Nephron (organoid): ENCODE measurements around the gene ZBTB18.
A peak's percentile ranks its signal among the peaks of the same experiment; 100 is the strongest.

ENCODE experiments used
- H3K27ac Mint-ChIP-seq, 3 experiments: 2 replicates each; pipeline ENCODE4 v1.8.0; 2020; ENCODE audit warnings: mixed read lengths in 3 of 3, mild to moderate bottlenecking in 2 of 3, moderate library complexity in 1 of 3
- H3K27me3 Mint-ChIP-seq: 2 replicates; pipeline ENCODE4 v1.8.0; 2021; ENCODE audit warnings: low read depth, mild to moderate bottlenecking, moderate library complexity, mixed read lengths
- H3K36me3 Mint-ChIP-seq: 2 replicates; pipeline ENCODE4 v1.8.0; 2020; ENCODE audit warnings: low read depth, mixed read lengths
- H3K4me1 Mint-ChIP-seq: 2 replicates; pipeline ENCODE4 v1.8.0; 2020; ENCODE audit warnings: mixed read lengths
- H3K4me3 Mint-ChIP-seq, 3 experiments: 2 replicates each; pipeline ENCODE4 v1.8.0; 2020; ENCODE audit warnings: mild to moderate bottlenecking in 3 of 3, mixed read lengths in 3 of 3, moderate library complexity in 2 of 3
- H3K9me3 Mint-ChIP-seq: 2 replicates; pipeline ENCODE4 v1.8.0; 2020; ENCODE audit warnings: mixed read lengths
- TF ChIP-seq, protein P1 (sequence below), 3 experiments: fragments of 200-600 bp; sonication (generic); IDR thresholded peaks; one replicate each; pipeline ENCODE4 v1.5.0; 2021; ENCODE audit warnings: antibody characterized with exemption in 3 of 3; ENCODE audit not compliant: unreplicated experiment in 3 of 3

ZBTB18 gene

DNA sequence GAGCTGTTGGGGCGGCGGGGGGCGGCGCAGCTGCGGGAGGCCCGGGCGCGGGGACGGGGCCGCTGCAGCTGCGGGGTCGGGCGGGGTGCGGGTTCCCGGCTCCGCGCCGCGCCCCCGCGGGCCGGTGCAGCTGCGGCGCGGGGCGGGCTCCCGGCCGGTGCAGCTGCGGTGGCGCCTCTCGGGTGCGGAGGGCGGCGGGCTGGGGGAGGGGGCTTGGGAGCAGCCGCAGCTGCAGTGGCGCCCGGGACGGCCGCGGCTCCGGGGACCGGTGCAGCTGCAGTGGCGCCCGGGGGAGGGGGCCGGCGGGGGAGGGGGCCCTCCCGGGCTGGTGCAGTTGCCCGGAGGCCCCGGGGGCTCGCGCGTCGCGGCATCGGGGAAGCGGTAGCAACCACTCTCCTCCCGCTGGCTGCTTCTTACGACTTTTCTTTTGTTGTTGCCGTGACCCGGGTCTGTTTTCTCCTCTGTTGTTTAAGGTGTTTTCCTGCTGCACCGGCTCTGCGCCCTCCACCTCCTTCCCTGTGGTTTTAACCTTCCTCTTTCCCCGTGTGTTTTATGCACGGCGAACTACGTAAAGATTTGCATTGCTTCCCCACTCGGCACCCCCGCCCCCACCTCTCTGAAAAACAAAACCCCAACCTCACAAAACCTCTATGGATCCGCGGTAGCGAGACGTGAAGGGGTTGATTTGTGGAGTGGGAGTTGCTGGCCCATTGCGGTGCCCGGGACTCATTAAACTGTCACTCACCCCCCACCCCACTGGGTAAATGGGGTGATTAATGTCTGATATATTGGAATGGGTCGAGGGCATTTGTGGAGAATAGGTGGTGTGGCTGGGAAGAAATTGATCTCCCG is 1.7 kb upstream of the ZBTB18 start:
- H3K4me3 Mint-ChIP-seq, result no peak overlapping the region
- no peaks in the 10 kb centered on the region for H3K36me3 Mint-ChIP-seq
- H3K27me3 Mint-ChIP-seq, result peaks cover 13% of the 10 kb centered on the region
- TF ChIP-seq, protein P1, sequence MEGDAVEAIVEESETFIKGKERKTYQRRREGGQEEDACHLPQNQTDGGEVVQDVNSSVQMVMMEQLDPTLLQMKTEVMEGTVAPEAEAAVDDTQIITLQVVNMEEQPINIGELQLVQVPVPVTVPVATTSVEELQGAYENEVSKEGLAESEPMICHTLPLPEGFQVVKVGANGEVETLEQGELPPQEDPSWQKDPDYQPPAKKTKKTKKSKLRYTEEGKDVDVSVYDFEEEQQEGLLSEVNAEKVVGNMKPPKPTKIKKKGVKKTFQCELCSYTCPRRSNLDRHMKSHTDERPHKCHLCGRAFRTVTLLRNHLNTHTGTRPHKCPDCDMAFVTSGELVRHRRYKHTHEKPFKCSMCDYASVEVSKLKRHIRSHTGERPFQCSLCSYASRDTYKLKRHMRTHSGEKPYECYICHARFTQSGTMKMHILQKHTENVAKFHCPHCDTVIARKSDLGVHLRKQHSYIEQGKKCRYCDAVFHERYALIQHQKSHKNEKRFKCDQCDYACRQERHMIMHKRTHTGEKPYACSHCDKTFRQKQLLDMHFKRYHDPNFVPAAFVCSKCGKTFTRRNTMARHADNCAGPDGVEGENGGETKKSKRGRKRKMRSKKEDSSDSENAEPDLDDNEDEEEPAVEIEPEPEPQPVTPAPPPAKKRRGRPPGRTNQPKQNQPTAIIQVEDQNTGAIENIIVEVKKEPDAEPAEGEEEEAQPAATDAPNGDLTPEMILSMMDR (IDR thresholded peaks at IDR 0.05; ENCODE audit: unreplicated experiment in 3 of 3), result no peak
- peaks cover 27% of the 10 kb centered on the region for H3K4me1 Mint-ChIP-seq
- H3K9me3 Mint-ChIP-seq, result no peaks in the 10 kb centered on the region
- H3K27ac Mint-ChIP-seq, result peak overlapping the region in 1 of 3 experiments; percentile 91

DNA sequence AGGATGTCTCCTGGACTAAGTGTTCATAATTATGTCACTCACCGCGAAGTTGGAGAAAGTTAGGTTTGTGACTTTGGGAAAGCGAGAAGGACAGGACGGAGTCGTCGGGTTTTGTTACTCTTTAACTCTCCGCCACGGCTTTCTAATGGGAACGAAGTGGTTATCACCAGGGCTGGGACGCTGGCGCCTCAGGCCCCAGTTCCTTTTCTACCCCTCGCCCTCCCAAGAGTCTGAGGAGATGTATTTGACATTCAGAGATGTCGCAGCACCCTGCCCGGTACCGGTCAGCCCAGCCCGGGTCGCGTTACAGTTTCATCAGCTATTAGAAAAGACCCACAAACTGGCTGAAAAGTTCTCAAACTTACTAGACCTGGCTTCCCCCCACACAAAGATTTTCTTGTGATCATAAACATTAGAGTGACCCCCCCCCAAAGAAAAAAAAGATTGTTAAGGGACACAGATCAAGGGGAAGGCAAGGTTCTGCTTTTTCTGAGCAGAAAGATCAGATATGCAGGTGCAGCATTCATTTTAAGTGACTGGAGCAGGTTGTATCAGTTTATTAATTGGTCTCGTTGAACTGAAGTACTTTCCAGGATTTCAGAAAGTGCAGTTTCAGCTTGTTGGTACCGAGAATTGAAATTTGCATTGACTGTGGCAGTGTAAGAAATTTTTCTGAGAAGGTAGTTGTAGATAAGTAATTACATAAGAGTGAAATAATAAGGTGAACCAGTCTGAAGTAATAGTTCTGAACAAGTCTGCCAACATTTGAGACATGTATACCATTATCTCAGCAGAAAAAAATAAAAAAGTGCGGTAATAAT is 859 bp upstream of the ZBTB18 start:
- TF ChIP-seq, protein P1 (IDR thresholded peaks at IDR 0.05; ENCODE audit: unreplicated experiment in 3 of 3), result no peak
- peaks cover 27% of the 10 kb centered on the region for H3K4me1 Mint-ChIP-seq
- H3K9me3 Mint-ChIP-seq, result no peaks in the 10 kb centered on the region
- no peak overlapping the region for H3K4me3 Mint-ChIP-seq
- H3K27ac Mint-ChIP-seq, result peak overlapping the region in 1 of 3 experiments; percentile 91
- peaks cover 10% of the 10 kb centered on the region for H3K27me3 Mint-ChIP-seq
- peaks cover 1% of the 10 kb centered on the region for H3K36me3 Mint-ChIP-seq

DNA sequence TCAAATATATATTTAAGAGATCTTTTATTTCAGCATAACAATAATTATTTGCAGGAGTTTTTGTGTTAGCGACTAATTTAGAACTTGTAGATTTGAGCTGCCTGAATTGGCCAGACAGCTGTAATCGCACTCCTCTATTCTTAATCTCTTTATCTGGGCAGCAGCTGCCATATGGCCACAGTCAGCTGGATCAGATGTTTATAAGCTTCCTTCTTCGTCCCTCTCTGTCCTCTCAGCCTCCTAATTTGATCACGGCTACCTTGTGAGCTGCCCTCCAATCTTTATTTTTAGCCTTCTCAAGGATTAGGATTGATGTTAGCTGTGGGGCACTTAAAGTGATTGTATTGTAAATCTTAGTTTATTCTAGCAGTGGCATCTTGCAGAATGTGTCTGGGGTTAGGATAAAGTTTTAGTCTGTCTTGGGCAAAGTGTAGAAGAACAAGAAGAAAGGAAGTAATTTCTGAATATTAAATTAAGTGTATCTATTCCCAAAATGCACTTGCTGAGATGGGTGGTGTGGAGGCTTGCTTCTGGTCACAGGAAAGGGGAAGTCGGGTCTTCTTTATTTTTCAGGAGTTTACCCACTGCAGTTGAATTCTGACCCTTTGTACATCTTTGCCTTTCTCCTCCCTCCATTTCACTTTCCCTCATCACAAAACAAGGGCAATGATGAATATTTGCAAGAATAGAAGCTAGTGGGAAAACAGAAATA is 1.1 kb downstream of the ZBTB18 start:
- Mint-ChIP-seq H3K4me3 (no peak overlapping the region), H3K4me1 (peaks cover 35% of the 10 kb centered on the region), H3K9me3 (no peaks in the 10 kb centered on the region), H3K36me3 (peaks cover 19% of the 10 kb centered on the region), H3K27ac (no peak overlapping the region), H3K27me3 (no peaks in the 10 kb centered on the region)
- TF ChIP-seq, protein P1 (IDR thresholded peaks at IDR 0.05; ENCODE audit: unreplicated experiment in 3 of 3), result no peak

DNA sequence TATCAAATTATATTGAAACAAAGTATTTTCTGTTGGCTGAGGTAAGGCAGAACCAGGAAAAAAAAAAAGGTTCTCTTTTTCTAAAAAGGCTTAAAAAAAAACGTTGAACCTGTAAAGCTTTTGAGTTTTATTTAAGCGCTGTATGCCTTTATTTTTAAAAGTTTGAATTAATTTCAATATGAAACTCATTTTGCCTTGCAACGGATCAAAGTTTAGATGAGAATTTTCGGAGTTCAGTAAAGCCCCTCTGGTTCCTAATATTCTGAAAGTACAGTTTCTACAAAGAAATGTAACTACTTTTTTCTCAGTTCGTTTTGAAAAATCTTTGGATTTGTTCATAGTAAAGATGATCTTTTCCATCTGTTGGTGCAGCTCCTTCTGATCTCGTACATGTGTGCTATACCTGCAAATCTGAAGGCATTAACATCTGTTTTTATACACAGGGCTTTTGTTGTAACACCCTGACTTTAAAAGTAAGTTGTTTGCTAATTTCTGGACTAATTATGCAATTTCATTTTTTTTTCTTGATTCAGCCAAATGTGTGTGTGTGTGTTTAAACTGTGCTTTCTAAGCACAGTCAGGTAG is 1.7 kb downstream of the ZBTB18 start:
- H3K27ac Mint-ChIP-seq, result no peak overlapping the region
- H3K4me3 Mint-ChIP-seq, result no peak overlapping the region
- H3K9me3 Mint-ChIP-seq, result no peaks in the 10 kb centered on the region
- H3K27me3 Mint-ChIP-seq, result no peaks in the 10 kb centered on the region
- peaks cover 34% of the 10 kb centered on the region for H3K4me1 Mint-ChIP-seq
- TF ChIP-seq, protein P1 (IDR thresholded peaks at IDR 0.05; ENCODE audit: unreplicated experiment in 3 of 3), result no peak
- H3K36me3 Mint-ChIP-seq, result peaks cover 26% of the 10 kb centered on the region

DNA sequence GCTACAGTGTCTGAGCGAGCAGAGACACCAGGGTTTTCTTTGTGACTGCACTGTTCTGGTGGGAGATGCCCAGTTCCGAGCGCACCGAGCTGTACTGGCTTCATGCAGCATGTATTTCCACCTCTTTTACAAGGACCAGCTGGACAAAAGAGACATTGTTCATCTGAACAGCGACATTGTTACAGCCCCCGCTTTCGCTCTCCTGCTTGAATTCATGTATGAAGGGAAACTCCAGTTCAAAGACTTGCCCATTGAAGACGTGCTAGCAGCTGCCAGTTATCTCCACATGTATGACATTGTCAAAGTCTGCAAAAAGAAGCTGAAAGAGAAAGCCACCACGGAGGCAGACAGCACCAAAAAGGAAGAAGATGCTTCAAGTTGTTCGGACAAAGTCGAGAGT is 2.7 kb downstream of the ZBTB18 start:
- TF ChIP-seq, protein P1 (IDR thresholded peaks at IDR 0.05; ENCODE audit: unreplicated experiment in 3 of 3), result no peak
- Mint-ChIP-seq H3K36me3 (peaks cover 26% of the 10 kb centered on the region), H3K9me3 (no peaks in the 10 kb centered on the region), H3K4me3 (no peak overlapping the region), H3K27ac (no peak overlapping the region), H3K27me3 (no peaks in the 10 kb centered on the region), H3K4me1 (peaks cover 36% of the 10 kb centered on the region)
